Measurements from ENCODE around the gene CELF1.

CELF1 gene

DNA sequence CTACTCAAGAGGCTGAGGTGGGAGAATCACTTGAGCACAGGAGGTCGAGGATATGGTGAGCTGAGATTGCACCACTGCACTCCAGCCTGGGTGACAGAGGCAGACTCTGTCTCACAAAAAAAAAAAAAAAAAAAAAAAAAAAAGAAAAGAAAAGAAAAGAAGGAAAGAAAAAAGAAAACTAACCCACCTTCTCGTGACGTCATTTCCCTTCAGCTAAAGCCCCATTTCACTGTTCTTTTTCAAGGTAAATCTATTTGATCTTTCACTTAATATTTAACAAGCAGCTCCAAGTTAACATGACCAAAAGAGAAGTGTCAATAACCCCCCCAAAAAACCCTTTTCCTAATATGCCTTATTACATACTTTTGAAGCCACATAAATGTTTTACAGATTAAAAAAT is 109.1 kb downstream of the CELF1 start:
- H3K36me3 ChIP-seq (replicated peaks), result no peaks in the 10 kb centered on the region
- in situ Hi-C loops (cut with MboI; ENCODE audit: low sequenced_read_pairs), result no loop called here

DNA sequence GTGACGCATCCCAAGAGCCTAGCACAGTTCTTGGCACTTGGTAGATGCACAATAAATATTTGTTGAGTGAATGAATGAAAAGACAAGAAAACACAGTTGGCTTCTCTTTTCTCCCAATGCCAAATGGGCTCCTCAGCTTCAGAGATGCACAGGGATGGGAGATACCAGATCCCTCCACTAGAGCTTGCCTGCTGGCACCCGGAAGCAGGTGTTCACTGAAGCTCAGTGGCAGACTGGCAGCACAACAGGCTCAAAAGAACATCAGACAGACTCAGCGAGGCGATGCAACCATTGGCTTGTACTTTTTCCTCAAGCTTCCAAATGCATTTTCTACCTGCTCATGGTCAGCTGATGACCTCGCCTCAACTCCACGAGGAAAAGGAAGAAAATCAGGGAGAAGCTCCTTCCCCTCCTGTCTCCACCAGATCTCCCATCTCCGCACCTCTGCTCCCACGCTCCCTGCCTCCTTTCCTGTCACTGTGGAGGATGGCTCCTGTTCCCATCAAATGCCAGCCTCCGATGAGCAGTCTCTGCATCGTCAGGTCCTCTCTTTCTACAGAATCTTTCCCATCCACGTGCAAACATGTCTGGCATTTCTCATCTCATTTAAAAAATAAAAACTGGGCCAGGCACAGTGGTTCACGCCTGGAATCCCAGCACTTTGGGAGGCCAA is 109.8 kb downstream of the CELF1 start:
- Histone ChIP-seq H3K27me3 (ENCODE audit: low read depth) (no peaks in the 10 kb centered on the region), H3K4me3 (no peak overlapping the region), H3K4me1 (no peaks in the 10 kb centered on the region), H3K36me3 (replicated peaks) (no peaks in the 10 kb centered on the region), H3K9me3 (no peaks in the 10 kb centered on the region)
- in situ Hi-C loops (cut with MboI; ENCODE audit: low sequenced_read_pairs), result no loop called here
- no peak for DNase-seq (ENCODE audit: low spot score in 2 of 2)

More for the DNA sequence above, 109.1 kb downstream of the CELF1 start:
- H3K4me1 ChIP-seq, result no peaks in the 10 kb centered on the region
- no peaks in the 10 kb centered on the region for H3K9me3 ChIP-seq
- DNase-seq (ENCODE audit: low spot score in 2 of 2), result no peak
- no peaks in the 10 kb centered on the region for H3K27me3 ChIP-seq (ENCODE audit: low read depth)
- H3K4me3 ChIP-seq, result no peak overlapping the region

DNA sequence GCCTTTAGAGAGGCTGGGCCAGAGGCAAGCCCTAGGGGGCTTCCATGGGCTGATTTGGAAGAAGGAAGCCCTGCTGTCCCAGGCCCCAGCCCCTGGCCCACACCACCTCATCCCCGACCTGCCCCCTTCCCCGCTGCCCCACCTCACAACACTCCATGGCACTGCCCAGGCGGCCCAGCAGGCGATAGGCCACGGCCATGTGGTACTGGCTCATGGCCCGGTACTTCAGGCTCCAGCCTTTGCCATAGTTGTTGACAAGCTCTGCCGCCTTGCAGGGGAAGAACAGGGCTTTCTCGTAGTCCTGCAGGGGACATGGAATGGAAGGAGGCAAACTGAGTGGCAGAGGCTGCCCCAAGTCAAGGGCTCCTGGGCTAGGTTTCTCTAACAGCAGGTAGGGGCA is 110.4 kb downstream of the CELF1 start:
- H3K36me3 ChIP-seq (replicated peaks), result no peaks in the 10 kb centered on the region
- no peak for DNase-seq (ENCODE audit: low spot score in 2 of 2)
- in situ Hi-C loops (cut with MboI; ENCODE audit: low sequenced_read_pairs), result no loop called here
- no peak overlapping the region for H3K4me3 ChIP-seq
- H3K4me1 ChIP-seq, result no peaks in the 10 kb centered on the region
- H3K27me3 ChIP-seq (ENCODE audit: low read depth), result no peaks in the 10 kb centered on the region
- no peaks in the 10 kb centered on the region for H3K9me3 ChIP-seq

DNA sequence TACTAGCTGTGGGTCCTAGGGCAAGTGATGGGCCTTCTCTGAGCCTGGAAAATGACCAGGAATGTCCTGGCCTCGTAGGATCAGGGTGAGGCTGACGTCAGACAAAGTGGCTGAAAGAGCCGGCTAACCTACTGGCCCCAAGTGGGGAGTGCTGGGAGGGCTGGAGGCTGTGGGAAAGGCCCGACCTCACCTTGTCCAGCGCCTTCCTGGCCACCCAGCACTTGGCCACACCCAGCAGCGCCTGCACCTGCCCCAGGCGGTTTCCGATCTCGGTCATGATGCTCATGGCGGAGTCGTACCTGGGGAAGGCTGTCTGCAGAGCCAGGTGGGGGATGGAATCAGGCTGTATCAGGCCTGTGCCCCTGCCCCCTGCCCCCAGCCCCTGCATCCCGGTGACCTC is 111.5 kb downstream of the CELF1 start:
- H3K4me3 ChIP-seq, result no peak overlapping the region
- H3K4me1 ChIP-seq, result no peaks in the 10 kb centered on the region
- in situ Hi-C loops (cut with MboI; ENCODE audit: low sequenced_read_pairs), result no loop called here
- DNase-seq (ENCODE audit: low spot score in 2 of 2), result no peak
- H3K27me3 ChIP-seq (ENCODE audit: low read depth), result no peaks in the 10 kb centered on the region
- H3K36me3 ChIP-seq (replicated peaks), result no peaks in the 10 kb centered on the region
- no peaks in the 10 kb centered on the region for H3K9me3 ChIP-seq

DNA sequence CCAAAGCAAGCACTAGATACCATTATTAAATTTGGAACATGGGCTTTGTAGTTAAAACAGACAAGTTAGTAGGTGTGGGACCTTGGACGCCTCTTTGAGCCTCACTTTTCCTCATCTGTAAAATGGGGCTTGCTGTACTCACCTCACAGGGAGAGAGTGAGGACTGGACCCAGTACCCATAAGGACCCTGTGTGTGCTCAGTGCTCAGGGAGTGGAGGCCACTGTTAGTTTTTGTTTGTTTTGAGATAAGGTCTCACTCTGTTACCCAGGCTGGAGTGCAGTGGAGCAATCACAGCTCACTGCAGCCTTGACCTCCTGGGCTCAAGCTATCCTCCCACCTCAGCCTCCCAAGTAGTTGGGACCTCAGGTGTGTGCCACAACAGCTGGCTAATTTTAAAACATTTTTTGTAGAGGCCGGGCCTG is 112.9 kb downstream of the CELF1 start:
- Histone ChIP-seq H3K4me1 (no peaks in the 10 kb centered on the region), H3K36me3 (replicated peaks) (no peaks in the 10 kb centered on the region)
- in situ Hi-C loops (cut with MboI; ENCODE audit: low sequenced_read_pairs), result no loop called here

DNA sequence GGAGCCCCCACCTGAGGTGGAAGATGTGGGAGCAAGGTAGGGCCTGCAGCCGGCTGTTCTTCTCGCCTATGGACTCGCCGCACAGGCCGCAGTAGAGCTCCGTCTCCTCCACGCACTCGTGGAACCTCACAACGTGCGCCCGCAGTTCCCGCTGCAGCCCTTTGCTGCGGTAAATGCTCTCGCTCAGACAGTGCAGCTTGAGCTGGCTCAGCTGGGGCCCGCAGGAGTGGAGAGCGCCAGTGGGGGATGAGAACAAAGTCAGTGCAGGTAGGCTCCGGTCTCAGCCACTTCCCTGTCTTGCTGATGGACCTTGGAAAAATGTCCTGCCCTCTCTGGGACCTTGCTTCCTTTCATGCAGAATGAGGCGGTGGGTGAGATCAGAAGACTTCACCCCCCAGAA is 114.2 kb downstream of the CELF1 start:
- Histone ChIP-seq H3K9me3 (no peaks in the 10 kb centered on the region), H3K36me3 (replicated peaks) (no peaks in the 10 kb centered on the region), H3K4me1 (no peaks in the 10 kb centered on the region), H3K4me3 (no peak overlapping the region), H3K27me3 (ENCODE audit: low read depth) (no peaks in the 10 kb centered on the region)
- in situ Hi-C loops (cut with MboI; ENCODE audit: low sequenced_read_pairs), result no loop called here
- no peak for DNase-seq (ENCODE audit: low spot score in 2 of 2)

More for the DNA sequence above, 112.9 kb downstream of the CELF1 start:
- no peaks in the 10 kb centered on the region for H3K27me3 ChIP-seq (ENCODE audit: low read depth)
- no peaks in the 10 kb centered on the region for H3K9me3 ChIP-seq
- no peak for DNase-seq (ENCODE audit: low spot score in 2 of 2)
- H3K4me3 ChIP-seq, result no peak overlapping the region

DNA sequence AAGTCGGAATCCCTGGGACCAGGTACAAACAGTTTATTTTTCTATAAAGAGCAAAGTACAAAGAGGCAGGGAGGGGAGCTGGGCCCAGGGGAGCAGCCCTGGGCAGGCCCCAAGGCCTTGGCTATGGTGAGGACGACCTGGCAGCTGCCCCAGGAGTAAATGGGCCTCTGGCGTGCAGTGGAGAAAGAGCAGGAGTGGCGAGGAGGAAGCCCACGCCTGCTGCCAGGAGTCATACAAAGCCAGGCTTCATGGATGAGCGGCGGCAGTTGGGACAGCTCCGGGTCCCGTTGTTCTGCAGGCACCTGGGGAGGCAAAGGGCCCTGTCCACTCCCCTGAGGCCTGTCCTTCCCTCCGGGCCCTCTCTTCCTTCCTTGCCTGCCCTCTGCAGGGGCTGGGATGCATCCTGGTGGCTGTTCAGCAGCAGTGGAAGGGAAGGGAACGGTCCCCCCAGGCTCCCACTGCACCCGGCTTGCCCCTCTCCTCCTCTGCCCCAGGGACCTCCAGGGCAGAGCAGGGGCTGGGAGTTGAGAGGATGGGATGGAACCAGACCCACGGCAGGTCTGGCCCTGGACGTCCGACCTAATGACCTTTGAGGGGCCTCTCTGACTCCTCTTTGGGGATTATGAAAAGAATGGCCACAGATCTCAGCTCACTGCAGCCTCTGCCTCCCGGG is 115.0 kb downstream of the CELF1 start:
- H3K9me3 ChIP-seq, result no peaks in the 10 kb centered on the region
- no peaks in the 10 kb centered on the region for H3K36me3 ChIP-seq (replicated peaks)
- H3K4me1 ChIP-seq, result no peaks in the 10 kb centered on the region
- H3K4me3 ChIP-seq, result no peak overlapping the region
- no peak for DNase-seq (ENCODE audit: low spot score in 2 of 2)
- in situ Hi-C loops (cut with MboI; ENCODE audit: low sequenced_read_pairs), result no loop called here
- H3K27me3 ChIP-seq (ENCODE audit: low read depth), result no peaks in the 10 kb centered on the region

DNA sequence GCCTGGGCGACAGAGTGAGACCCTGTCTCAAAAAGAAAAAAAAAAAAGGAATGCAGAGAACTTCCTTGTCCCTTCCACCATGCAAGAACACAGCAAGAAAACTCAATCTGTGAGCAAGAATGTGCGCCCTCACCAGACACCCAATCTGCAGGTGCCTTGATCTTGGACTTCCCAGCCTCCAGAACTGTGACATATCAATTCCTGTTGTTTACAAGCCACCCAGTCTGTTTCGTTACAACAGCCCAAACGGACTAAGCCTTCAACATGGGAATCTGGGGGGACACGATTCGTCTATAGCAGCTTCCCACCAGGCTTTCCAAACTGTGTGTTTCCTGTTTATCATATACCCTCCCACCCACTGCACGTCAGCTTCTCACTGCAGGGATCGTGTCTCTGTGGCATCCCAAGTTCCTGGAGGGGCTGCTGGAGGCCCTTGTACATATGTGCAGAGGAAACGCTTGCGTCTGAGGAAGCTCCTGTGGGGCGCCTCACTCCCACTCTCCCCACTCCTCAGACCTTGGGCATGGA is 115.7 kb downstream of the CELF1 start:
- Histone ChIP-seq H3K36me3 (replicated peaks) (no peaks in the 10 kb centered on the region), H3K27me3 (ENCODE audit: low read depth) (no peaks in the 10 kb centered on the region), H3K4me1 (no peaks in the 10 kb centered on the region), H3K9me3 (no peaks in the 10 kb centered on the region), H3K4me3 (no peak overlapping the region)
- in situ Hi-C loops (cut with MboI; ENCODE audit: low sequenced_read_pairs), result no loop called here
- no peak for DNase-seq (ENCODE audit: low spot score in 2 of 2)

DNA sequence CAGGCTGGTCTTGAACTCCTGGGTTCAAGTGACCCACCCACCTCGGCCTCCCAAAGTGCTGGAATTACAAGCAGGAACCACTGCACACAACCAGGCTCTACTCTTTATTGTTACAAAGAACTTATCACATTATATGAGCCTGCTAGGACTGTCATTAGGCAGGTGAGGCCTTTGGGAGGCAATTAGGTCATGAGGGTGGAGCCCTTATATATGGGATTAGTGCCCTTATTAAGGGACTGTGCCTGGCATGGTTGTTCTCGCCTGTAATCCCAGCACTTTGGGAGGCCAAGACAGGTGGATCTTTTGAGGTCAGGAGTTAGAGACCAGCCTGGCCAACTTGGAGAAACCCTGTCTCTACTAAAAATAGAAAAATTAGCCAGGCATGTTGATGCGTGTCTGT is 116.2 kb downstream of the CELF1 start:
- Histone ChIP-seq H3K36me3 (replicated peaks) (no peaks in the 10 kb centered on the region), H3K4me3 (no peak overlapping the region), H3K4me1 (no peaks in the 10 kb centered on the region), H3K27me3 (ENCODE audit: low read depth) (no peaks in the 10 kb centered on the region), H3K9me3 (no peaks in the 10 kb centered on the region)
- in situ Hi-C loops (cut with MboI; ENCODE audit: low sequenced_read_pairs), result no loop called here
- DNase-seq (ENCODE audit: low spot score in 2 of 2), result no peak

DNA sequence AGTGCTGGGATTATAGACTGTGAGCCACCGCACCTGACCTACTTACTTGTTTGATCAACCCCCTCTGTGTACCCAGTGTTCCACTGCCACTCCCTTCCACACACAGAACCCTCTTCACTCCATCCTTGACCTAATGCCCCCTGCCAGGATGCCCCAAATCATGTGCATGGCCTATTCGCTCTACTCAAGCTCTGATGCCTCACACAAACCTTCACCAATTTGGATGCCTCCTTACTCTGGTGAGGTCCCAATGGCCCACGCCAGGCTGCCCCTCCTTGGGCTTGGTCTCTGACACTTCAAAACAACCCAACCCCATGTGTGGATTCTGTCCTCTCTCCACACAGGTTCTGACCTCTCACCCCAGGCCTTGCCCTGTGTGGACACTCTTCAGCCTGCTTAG is 117.2 kb downstream of the CELF1 start:
- Histone ChIP-seq H3K27me3 (ENCODE audit: low read depth) (no peaks in the 10 kb centered on the region), H3K9me3 (no peaks in the 10 kb centered on the region), H3K36me3 (replicated peaks) (no peaks in the 10 kb centered on the region), H3K4me3 (no peak overlapping the region), H3K4me1 (no peaks in the 10 kb centered on the region)
- in situ Hi-C loops (cut with MboI; ENCODE audit: low sequenced_read_pairs), result no loop called here
- no peak for DNase-seq (ENCODE audit: low spot score in 2 of 2)

DNA sequence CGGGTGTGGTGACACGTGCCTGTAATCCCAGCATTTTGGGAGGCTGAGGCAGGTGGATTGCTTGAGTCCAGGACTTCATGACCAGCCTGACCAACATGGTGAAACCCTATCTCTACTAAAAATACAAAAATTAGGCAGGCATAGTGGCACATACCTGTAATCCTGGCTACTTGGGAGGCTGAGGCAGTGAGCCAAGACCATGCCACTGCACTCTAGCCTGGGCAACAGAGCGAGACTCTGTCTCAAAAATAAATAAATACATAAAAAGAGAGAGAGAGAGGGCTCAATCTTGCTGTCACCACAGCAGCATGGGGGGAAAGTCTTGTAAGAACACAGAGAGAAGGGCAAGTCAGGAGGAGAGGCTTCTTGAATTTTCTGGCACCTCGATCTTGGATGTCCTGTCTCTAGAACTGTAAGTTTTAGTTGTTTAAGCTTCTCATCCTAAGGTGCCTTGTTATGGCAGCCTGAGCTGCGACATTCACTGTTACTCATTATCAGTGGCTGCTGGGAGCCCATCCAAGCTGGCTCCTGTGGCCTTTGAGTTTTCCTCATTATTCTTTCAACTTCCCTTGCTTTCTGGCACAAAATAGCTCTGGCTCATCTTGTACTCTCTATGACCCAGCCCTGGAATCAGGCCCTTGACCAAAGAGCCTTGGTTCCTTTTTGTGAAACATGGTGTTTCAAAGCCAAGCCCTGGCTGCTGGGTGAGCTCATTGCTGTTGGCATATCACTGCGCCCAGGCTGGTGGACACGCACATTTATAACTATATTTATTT is 118.7 kb downstream of the CELF1 start:
- in situ Hi-C loops (cut with MboI; ENCODE audit: low sequenced_read_pairs), result no loop called here
- Histone ChIP-seq H3K9me3 (no peaks in the 10 kb centered on the region), H3K27me3 (ENCODE audit: low read depth) (no peaks in the 10 kb centered on the region), H3K4me3 (no peak overlapping the region), H3K36me3 (replicated peaks) (no peaks in the 10 kb centered on the region), H3K4me1 (no peaks in the 10 kb centered on the region)
- no peak for DNase-seq (ENCODE audit: low spot score in 2 of 2)

DNA sequence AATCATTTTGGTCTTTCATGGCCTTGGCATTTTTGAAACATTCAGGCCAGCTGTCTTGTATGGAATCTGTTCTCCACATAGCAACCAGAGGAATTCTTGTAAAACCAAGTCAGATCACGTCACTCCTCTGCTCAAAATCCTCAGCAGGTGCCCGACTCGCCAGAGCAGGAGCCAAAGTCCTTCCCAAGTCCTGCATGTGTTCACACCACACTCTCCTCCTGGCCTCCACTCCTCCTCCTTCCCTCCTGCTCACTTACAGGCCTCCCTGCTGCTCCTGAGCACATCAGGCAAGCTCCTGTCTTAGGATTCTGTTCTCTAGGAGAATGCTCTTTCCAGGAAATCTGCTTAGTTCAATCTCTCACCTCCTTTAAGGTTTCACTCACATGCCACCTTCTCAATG is 119.8 kb downstream of the CELF1 start:
- no peak for DNase-seq (ENCODE audit: low spot score in 2 of 2)
- no peaks in the 10 kb centered on the region for H3K9me3 ChIP-seq
- no peaks in the 10 kb centered on the region for H3K36me3 ChIP-seq (replicated peaks)
- no peak overlapping the region for H3K4me3 ChIP-seq
- H3K27me3 ChIP-seq (ENCODE audit: low read depth), result no peaks in the 10 kb centered on the region
- no peaks in the 10 kb centered on the region for H3K4me1 ChIP-seq
- in situ Hi-C loops (cut with MboI; ENCODE audit: low sequenced_read_pairs), result no loop called here

DNA sequence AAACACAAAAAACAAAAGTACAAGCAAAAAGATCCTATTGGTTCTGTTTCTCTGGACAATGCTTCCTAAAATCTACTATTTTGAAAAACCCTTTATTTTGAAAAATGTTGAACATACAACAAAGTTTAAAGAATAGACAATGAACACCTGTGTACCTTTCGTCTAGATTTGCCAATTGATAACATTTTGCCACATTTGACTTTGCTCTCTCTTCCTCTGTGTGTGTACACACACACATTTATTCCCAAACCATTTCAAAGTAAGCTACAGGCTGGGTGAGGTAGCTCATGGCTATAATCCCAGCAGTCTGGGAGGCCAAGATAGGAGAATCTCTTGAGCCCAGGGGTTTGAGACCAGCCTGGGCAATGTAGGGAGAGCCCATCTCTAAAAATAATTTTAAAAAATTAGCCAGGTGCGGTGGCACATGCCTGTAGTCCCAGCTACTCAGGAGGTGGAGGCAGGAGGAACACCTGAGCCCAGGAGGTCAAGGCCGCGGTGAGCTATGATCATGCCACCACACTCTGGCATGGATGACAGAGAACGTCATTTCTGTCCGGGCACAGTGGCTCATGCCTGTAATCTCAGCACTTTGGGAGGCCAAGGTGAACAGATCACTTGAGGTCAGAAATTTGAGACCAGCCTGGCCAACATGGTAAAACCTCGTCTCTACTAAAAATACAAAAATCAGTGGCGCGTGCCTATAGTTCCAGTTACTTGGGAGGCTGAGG is 121.4 kb downstream of the CELF1 start:
- Histone ChIP-seq H3K4me1 (no peaks in the 10 kb centered on the region), H3K4me3 (no peak overlapping the region), H3K27me3 (ENCODE audit: low read depth) (no peaks in the 10 kb centered on the region), H3K36me3 (replicated peaks) (no peaks in the 10 kb centered on the region), H3K9me3 (no peaks in the 10 kb centered on the region)
- in situ Hi-C loops (cut with MboI; ENCODE audit: low sequenced_read_pairs), result no loop called here
- DNase-seq (ENCODE audit: low spot score in 2 of 2), result no peak
